LHCN-M2 (cell line): Measurements from ENCODE around the gene CACNG5. TPM values are rescaled to one million over a fixed set of nuclear protein-coding genes. Genes with fewer than 3 reads are reported as not detected.

ENCODE experiments used
- DNase-seq: peaks from one replicate; pipeline ENCODE4 v3.0.0-alpha.2; 2012; ENCODE audit warnings: low read depth
- total RNA-seq: library from RNA; depleted of rRNA; stranded (reverse); fragments of >200 nt; gene quantifications from 2 replicates; pipeline ENCODE4 v1.2.3, GENCODE V29; 2014

The CACNG5 gene
- total RNA-seq, 1 experiment from 2014 or later = not detected

- peak; percentile 27 for DNase-seq
Measured at GRCh38 chr17:66904760-66905624, 70.1 kb downstream of the CACNG5 start.

- peak; percentile 70 for DNase-seq
Measured at GRCh38 chr17:66906321-66907278, 71.7 kb downstream of the CACNG5 start.

GRCh38 chr17:66909804-66910373 lies 75.0 kb downstream of the CACNG5 start:
- no peak for DNase-seq

- DNase-seq = no peak
Measured at GRCh38 chr17:66910651-66911285, 75.9 kb downstream of the CACNG5 start.

GRCh38 chr17:66915204-66915611 lies 80.3 kb downstream of the CACNG5 start:
- DNase-seq = no peak

- no peak for DNase-seq
Measured at GRCh38 chr17:66915792-66916191, 80.9 kb downstream of the CACNG5 start.

GRCh38 chr17:66916946-66917345 lies 82.0 kb downstream of the CACNG5 start:
- no peak for DNase-seq

GRCh38 chr17:66918896-66919295 lies 84.0 kb downstream of the CACNG5 start:
- no peak for DNase-seq

- DNase-seq = no peak
Measured at GRCh38 chr17:66920435-66920834, 85.5 kb downstream of the CACNG5 start.

- DNase-seq = no peak
Measured at GRCh38 chr17:66920950-66921349, 86.0 kb downstream of the CACNG5 start.

GRCh38 chr17:66923886-66924285 lies 89.0 kb downstream of the CACNG5 start:
- no peak for DNase-seq

- DNase-seq = no peak
Measured at GRCh38 chr17:66925811-66926500, 91.0 kb downstream of the CACNG5 start.

- no peak for DNase-seq
Measured at GRCh38 chr17:66928949-66929348, 94.0 kb downstream of the CACNG5 start.

GRCh38 chr17:66929591-66929990 lies 94.7 kb downstream of the CACNG5 start:
- no peak for DNase-seq

- DNase-seq = no peak
Measured at GRCh38 chr17:66930933-66931332, 96.0 kb downstream of the CACNG5 start.

- no peak for DNase-seq
Measured at GRCh38 chr17:66932311-66932710, 97.4 kb downstream of the CACNG5 start.

- no peak for DNase-seq
Measured at GRCh38 chr17:66934040-66934439, 99.1 kb downstream of the CACNG5 start.
